Right renal cortex interstitium (tissue), 3 donors: ENCODE measurements around the gene ZFYVE28. TPM values are rescaled to one million over a fixed set of nuclear protein-coding genes. Genes with fewer than 3 reads are reported as not detected.

Source experiments
- DNase-seq, 3 donors: peaks; one replicate each; pipeline ENCODE4 v3.0.0-alpha.2; 2013; ENCODE audit warnings: low read depth in 3 of 3, low spot score in 2 of 3
- polyA plus RNA-seq, 3 donors: library from polyadenylated mRNA; unstranded; fragments of 120-200 nt; gene quantifications; one replicate each; pipeline ENCODE4 v1.2.1, GENCODE V29; 2013; ENCODE audit not compliant: insufficient read length in 3 of 3

ZFYVE28 gene
- polyA plus RNA-seq, 3 donors: 1.7 to 1.8 (median 1.8) TPM

DNA sequence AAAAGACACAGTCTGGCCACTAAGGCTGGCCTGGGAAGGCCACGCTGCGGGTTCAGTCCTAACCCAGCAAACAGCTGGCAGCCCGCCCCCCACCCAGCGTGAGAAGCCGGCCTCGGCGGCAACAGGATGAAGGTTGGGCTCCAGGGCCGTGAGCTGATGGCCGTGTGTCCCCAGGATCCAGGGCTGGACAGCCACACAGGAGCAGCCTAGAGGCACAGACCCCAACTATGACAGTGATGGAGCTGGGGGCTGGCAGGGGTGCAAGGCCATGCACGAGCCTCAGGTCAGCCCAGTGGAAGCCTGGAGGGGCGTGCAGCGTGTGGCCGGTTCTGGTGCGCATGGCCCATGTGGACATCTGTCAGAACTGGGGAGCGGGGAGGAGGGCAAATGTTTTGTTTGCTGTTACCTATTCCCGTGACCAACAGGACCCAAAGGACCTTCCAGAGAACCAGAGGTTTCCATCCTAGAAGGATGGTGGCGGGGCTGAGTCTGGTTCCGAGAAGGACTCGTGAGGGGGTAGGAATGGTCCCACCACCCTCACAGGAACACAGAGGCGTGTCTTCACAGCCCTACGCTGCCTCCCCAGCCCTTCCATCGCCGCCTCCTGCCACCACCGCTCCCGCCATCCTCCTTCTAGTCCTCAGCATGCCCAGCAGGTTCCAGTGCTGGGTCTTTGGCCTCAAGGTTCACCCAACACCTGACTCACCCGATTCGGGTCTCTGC is 46.5 kb downstream of the ZFYVE28 start:
- DNase-seq: no peak

DNA sequence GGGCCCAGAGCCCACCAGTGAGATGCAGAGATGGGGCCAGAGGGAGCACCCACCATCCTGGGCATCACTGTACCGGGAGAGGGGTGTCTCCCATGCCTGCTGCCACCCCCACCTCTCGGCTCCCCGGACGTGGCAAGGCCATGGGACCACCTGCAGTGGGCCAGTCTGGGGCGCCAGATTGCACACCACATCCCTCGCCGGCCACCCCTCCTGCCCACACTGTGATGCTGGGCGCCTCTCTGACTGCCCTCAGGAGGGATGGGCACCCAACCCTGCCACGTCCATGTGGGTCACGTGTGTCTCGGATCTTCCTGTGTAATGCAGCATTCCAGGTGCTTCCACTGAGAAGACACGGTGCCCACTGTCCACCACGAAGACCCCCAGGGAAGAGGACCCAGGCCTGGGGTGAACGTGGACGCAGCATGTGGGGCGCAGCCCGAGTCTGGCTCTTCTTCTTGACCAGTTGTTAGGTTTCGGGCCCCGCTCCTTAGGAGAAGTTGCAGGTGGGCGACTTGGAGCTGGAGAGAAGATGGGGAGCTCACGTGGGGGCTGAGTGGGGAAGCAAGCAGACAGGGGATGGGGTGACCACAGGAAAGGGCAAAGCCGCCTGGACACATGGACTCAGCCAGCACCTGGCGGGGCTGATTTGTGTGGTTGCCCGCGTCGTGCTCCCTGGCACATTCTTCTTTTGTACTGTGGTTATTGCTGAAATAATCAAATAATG is 47.7 kb downstream of the ZFYVE28 start:
- DNase-seq: no peak

DNA sequence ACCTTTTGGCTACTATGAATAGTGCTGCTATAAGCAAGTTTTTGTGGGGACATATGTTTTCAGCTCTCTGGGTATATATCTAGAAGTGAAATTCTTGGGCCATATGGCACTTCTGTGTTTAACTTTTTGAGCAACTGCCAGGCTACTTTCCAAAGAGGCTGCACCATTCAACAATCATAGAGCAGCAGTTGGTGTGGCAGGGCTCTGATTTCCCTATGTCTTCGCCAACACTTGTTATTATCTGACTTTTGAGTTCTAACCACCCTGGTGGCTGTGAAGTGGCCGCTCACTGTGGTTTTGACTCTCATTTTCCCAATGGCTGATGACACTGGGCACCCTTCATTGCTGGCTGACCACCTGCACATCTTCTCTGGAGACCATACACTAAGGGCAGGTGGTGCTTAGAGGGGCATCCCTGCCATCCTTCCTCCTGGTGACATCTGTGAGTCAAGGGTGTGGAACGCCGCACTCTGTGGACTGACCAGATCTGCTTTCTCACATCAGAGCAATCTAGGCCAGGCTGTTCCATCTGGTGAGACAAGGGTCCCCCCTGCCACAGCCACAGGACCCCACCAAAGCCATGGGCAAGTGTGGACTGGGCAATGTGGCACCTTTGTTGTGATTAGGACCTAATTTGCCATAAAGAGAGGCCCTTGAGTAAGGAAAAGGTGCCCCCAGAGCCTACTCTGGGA is 49.6 kb downstream of the ZFYVE28 start:
- DNase-seq: no peak

DNA sequence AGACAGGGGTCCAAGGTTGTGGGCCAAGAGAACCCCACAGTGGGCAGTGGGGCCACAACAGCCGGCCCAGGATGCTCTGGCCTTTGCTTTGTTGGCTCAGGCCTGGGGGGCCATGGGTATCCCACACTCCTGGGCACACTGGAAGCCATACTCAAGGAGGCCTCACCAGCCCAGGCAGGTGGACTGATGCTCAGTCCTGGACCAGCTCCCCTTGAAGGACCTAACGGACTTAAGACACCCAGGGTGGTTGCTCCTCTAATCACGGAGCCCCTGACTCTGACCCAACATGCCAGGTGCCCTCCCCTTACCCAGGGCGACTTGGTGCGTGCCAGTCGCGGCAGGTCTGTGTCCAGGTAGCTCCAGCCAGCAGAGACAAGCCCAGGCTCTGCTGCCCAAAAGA is 50.8 kb downstream of the ZFYVE28 start:
- DNase-seq: no peak

DNA sequence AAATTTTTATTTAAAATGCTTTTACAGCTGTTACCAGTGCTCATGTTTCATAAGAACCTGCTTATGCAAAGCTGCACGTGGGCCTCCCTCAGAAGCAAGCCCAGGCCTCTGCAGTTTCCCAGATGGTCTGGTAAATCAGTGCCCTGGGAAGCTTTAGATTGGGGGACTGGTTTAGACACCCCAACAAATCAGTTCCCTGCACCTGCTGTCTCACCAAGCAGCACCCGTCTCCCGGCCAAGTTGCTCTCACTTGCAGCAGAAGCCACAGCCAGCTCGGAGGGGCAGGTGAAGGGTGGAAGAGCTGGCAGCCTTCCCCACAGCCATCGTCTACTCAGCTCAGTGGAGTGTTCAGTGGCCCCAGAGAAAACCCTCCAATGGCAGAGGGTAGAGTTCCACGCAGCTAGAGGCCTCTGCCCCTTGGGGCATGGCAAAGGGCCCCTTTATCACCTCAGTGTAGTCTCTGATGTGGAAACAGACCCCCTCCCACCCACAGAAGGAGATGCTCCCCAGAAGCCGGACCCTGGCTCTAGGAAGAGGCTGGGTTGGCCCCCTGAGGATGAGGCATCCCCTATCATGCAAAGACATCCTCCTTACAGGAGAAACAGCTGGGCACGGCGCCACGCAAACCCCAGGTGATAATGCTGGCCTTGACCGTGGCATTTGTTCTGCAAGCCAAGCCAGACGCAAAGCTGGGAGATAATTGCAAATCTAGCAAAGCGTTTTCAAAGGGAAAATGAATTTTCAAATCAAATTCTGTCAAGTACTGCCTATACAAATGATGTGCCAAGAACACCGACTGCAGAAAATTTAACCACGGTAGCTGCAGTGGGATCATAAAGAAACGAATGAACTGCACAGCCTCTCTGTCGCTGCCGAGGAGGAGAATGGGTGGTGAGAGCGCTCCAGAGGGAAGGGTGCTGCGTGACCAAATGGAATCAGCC is 51.9 kb downstream of the ZFYVE28 start:
- no peak for DNase-seq

DNA sequence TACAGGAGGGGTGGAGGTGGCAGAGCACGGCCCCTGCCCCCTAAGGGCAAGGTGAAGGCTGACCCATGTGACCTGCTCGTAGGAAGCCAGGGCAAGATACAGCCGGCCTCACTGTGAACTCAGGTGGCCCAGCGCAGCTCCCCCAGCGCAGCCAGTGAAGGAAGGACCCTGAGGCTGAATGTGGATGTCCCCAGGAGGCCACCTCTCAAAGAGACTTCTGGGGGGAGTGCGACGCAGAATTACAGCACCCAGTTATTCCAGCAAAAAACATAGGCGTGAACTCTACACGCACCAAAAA is 52.6 kb downstream of the ZFYVE28 start:
- no peak for DNase-seq

DNA sequence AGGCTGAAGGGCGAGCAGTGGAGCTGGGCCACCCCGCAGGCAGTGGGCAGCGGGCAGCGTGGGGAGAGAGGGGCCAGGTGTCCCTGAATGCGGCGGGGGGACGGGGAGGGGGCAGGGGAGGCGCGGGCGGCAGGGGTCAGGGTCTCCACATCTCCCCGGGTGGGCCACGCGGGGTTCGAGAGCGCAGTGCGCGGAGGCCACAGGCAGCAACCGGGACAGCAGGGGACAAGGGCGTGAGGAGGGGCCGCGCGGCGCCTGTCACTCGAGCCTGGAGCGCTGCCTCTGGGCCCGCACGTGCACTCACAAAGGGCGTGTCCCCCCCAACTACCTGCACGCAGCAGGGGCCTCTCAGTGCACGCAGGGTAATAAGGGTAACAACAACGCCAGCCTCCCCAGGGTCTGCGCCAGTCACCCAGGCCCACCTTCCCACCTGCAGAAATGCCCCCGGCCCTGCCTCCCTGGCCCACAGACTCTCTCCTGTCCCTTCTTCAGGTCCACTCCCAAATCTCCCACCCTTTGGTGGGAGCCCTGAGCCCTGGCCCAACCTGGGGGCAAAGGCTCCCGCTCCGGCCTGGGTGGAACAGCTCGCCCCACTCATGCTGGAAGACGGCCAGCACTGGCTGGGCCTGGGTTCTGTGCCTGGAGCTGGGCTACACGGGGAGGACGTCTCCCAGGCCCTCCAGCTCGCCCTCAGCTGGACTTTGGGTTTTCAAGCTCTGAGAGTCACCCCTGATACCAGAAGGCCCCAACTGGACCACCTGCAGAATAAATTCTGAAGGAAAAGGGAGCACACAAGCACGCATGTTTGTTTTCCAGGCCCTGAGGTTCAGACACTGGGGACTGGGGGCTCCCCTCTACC is 53.2 kb downstream of the ZFYVE28 start:
- DNase-seq: no peak

DNA sequence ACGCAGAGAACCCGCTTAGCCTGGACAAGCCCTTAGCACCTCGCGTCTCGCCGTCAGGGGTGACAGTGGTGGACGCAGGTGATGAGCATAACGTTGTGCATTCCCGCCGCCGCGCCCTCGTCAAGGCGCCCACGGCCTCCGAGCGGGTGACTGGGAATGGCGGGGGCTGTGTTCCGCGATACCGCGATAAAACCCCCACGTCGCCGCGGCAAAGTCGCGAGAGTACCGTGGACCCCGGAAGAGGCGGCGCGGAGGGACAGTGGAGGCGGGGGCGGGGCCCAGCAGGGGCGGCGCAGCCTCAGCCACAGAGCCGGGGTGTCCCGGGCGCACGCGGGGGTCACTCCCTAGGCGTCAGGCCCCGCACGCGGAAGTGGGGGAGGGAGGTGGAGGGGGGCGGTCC is 53.8 kb downstream of the ZFYVE28 start:
- no peak for DNase-seq

DNA sequence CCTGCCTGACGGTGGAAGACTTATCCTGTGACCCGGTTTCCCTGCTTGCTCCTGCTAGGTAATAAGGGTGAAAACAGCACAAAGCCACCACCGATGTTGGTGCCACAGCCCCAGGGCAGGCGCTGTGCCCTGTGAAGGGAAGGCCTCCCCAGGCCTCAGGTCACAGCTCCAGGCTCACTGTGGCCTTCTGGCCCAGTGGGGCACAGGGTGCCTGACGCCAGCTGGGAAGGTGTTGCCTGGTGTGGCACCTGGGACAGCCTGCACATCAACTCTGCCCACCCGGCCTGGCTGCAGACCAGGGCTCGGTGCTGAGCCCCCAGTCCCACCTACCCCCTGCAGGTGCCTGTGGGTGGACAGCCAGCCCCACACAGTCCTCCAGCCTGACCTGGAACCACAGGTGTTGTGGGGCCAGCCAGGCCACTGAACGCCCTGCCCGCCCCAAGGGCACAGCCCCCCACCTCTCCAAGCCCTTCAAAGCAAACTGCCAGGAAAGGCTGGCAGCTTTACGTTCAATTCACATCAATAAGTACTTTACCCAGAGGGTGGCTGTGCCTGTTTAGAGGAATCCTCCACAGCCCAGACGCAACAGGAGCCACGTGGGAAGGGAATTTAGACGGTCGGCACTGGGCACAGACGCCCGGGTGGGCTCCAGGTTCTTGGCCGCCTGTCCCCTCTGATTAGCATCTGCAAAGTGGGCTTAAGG is 54.3 kb downstream of the ZFYVE28 start:
- DNase-seq: no peak

DNA sequence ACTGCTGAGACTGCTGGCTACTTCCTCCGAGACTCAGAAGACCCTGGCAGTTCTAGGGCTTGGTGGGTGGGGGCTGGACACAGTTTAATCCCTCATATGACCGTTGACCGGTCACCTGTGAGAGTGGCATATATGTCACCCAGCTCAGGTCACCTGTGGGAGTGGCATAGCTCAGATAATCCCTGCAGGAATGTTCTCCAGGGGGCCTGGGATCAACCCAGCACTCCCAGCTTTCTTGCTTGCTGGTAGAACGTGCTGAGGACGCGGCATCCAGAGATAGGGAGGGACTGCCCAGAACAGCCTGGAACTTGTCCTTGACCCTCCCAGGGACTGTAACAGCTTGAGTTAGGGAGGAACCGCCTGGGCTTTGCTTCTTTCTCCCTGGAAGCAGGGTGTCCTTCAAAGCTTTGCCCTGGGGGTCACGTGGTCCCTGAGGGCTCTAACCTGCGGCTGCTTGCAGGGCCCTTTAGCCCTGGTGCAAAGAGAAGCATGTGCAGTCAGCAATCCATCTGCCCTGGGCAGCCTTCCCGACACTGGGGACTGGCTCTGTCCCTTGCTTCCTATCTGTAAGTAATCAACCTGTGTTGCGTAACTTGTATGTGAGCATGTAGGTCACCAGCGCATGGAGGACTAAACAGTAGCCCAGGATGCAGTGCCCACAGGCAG is 55.3 kb downstream of the ZFYVE28 start:
- DNase-seq: no peak

DNA sequence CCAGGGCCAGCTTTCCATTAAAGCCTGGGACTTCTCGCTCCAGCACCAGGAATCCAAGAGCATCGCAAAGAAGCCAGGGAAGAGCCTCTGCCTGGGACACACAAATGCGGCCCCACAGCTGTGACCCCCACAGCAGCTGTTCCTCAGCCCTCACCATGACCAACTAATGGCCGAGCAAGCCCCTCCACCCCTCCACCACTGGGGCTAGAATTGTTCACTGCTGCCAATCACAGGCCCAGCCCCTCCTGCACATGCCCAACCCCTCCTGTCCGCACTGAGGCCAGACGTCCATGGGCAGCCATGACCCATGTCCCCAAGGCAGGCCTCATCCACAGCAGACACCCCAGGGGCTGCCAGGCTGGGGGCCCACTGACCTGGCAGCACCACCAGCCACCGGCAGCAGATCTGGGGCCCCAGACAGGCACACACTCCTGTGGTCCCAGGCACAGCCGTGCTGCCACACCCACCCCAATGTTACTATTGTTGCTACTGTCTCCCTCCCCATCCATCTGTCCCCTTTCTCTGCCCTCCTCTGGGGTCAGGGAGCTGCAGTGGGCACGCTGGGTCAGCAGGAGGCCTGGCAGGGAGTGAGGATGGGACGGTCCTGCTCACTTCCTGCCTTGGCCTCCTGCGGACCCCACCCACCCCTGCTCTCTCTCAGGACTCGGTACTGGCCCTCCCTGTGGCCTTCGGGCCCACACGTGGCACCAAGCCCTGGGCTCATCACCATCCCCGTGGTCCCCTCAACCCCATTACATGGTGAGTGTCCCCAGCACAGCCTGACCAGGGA is 56.0 kb downstream of the ZFYVE28 start:
- DNase-seq: no peak

DNA sequence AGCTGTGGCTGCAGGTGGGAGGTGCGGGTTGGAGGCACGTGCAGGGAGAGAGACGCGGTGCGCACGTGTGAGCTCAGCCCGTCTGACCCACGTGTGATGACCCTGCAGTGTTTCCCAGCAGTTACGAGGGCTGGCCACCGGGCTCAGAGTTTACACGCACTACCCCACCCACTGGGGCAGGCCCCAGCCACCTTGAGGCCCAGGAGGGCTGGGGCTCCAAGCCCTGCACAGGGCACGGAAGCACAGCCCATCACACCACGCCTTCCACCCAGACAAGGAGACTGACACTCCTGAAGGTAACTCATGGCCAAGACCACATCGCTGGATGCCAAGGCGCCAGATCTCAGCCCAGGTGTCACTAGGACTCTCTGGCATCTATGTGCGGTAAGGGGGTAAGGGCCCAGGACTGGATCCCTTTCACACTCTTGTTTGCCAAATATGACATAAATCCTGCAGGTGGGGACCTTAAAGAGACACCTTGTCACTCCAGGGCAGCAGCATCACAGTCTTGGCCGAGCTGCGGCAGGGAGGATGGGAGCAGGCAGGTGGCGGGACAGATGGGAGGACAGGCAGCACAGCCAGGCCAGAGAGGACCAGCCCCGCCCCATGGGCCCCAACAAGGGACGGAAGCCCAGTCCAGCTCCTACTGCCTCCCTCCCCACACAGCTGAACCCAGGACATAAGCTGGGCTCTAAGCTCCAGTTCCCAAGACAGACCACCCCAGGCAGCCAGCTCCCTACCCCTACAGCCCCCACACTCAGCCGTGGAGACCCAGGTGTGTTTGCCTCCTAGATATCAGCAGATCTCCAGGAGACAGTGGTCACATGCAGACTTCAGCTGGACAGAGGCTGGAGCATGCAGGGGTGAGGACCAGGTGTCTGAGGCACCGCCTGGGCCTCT is 56.8 kb downstream of the ZFYVE28 start:
- DNase-seq: no peak

DNA sequence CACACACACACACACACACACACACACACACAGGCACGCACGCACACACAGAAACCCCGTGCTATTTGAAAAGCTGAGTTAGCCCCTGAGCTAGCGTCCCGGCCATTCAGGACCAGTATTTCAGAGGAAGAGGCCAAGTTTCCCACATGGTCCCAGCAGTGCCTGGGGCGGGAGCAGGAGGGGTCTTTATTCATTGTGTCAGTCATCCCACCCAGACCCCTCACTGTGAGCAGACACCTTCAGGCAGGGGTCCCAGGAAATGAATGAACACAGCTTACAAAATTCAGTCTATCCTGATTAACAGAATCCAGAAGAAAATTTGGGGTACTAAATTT is 58.1 kb downstream of the ZFYVE28 start:
- DNase-seq: no peak

DNA sequence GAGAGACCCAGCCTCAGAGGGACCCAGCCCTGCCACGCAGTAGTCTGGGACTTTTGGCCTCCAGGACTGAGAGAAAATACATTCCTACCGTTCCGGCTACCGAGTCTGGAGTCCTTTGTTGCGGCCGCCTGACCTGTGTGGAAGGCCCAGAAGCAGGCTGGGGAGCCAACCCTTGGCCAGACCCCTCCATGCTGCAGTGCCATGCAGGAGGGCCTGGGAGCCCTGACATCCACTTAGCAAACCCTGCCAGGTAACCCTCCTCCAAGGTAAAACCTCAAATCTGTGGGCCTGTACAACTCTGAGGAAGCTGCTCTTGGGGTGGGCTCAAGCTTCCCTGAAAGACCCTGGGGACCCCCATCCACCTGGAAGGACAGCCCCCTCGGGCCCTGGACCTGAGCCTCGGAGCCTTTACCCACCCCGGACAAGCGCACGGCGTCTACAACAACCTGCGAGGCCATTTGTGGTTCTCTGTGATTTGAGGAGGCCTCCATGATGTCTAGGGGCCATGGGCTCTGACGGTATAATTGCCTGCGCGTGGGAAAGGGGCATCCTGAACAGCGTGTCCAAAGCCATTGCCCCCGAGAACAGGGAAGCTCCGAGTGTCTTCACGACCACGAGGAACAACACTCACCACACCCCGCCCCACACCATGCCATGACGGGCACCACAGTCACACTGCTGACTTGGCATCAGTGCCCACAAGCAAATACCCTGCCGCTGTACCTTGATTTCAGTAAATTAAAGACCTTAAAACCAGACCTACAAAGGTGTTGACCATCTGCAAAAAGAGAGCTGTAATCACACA is 58.7 kb downstream of the ZFYVE28 start:
- DNase-seq: no peak

DNA sequence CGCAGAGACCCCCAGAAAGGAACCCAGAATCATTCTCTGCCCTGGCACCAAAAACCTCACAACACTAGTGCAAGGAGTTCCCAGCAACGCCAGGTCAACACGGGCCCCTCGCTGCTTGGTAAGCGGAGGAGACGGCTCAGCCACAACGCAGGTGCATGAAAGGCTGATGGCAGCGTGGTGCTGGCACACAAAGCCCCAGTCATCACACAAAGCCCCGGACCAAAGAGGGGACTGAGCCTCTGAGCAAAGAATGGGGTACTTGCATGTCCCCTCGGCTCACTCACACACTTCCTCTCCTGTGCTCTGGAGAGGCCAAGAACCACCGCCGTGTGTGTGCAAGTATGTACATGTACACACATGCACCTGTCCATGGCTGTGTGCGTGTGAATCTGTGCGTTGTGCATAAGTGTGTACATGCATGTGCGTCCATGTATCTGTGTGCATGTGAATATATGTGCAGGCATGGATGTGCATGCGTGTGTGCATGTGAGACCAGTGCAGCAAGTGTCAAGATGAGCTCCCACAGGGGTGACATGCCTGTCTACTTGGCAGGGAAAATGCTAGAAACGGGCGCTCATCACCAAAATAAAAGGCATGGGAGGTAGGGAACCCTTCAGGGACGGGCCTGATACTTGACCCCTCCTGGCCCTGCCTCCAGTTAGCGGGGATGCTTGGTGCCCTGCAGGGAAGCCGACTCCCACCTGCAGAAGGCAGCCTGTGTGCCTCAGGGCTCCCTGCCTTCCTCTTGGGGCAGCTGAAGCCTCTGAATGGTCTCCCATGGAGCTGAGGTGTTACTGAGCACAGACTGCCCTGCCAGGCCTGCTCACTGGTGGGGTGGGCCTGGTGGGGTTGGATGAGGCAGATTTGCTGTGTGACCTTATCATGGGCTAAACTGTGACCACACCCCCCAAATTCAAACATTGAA is 60.4 kb downstream of the ZFYVE28 start:
- DNase-seq: no peak
